ENCODE measurements around the gene DDX1.

DDX1 gene

GRCh38 chr2:15548974-15549373 lies 42.7 kb upstream of the DDX1 start:
- no peak for TF ChIP-seq CTCF (conservative IDR thresholded peaks at IDR 0.05)
- no peak overlapping the region for H3K27ac ChIP-seq

GRCh38 chr2:15553519-15553918 lies 38.1 kb upstream of the DDX1 start:
- no peak for TF ChIP-seq CTCF (conservative IDR thresholded peaks at IDR 0.05)
- no peak overlapping the region for H3K27ac ChIP-seq

GRCh38 chr2:15553951-15554350 lies 37.7 kb upstream of the DDX1 start:
- no peak for TF ChIP-seq CTCF (conservative IDR thresholded peaks at IDR 0.05)
- no peak overlapping the region for H3K27ac ChIP-seq

- no peak for TF ChIP-seq CTCF (conservative IDR thresholded peaks at IDR 0.05)
- H3K27ac ChIP-seq = no peak overlapping the region
Measured at GRCh38 chr2:15554525-15555218, 37.0 kb upstream of the DDX1 start.

- no peak for TF ChIP-seq CTCF (conservative IDR thresholded peaks at IDR 0.05)
- no peak overlapping the region for H3K27ac ChIP-seq
Measured at GRCh38 chr2:15555760-15556193, 35.9 kb upstream of the DDX1 start.

GRCh38 chr2:15556311-15556930 lies 35.2 kb upstream of the DDX1 start:
- H3K27ac ChIP-seq = no peak overlapping the region
- no peak for TF ChIP-seq CTCF (conservative IDR thresholded peaks at IDR 0.05)

GRCh38 chr2:15557887-15558311 lies 33.8 kb upstream of the DDX1 start:
- no peak overlapping the region for H3K27ac ChIP-seq

More at GRCh38 chr2:15557887-15558311, 33.8 kb upstream of the DDX1 start:
- no peak for TF ChIP-seq CTCF (conservative IDR thresholded peaks at IDR 0.05)

Measured in VCaP (cell line).